Natural killer cell treated with Interleukin-12 subunit alpha and Interleukin-12 subunit beta and Interleukin-15 and Interleukin-18, amount 100 ng/mL, for 72 hours (primary cell): ENCODE data around the gene CACNA2D3. TPM values are rescaled to one million over a fixed set of nuclear protein-coding genes. Genes with fewer than 3 reads are reported as not detected.

ENCODE experiments used
- total RNA-seq, 2 donors: library from RNA; stranded (reverse); gene quantifications; one replicate each; pipeline ENCODE4 v1.2.3, GENCODE V29; 2022

The CACNA2D3 gene
- total RNA-seq, 2 donors from 2014 or later, result not detected

Other genes with a start within 250 kb of the CACNA2D3 start
- 10 to 100 TPM; 41.0 to 43.3 TPM for gene ACTR8, start 240.4 kb upstream of the CACNA2D3 start, total RNA-seq
- gene SELENOK, start 230.7 kb upstream of the CACNA2D3 start, total RNA-seq, result 10 to 100 TPM; 37.2 to 72.9 TPM